GM12878 (cell line): ENCODE data around the gene SYN1.

Experiments
- EP300 ChIP-seq, 2 experiments: fragments of 150-350 bp in 1 of 2; IDR thresholded peaks; 2 replicates each; pipeline ENCODE4 v1.6.1; 2011 to 2012; ENCODE audit warnings: low read depth in 2 of 2, low read length in 2 of 2, borderline replicate concordance in 1 of 2, improper control_type of control experiment in 1 of 2, inconsistent platforms in 1 of 2; ENCODE audit not compliant: control insufficient read depth in 1 of 2
- ETV6 ChIP-seq, 2 experiments: fragments of 450-650 bp in 1 of 2; IDR thresholded peaks in 1 of 2; conservative IDR thresholded peaks in 1 of 2; 2 replicates each; pipeline ENCODE4 v1.6.1; 2014; ENCODE audit warnings: antibody characterized with exemption in 1 of 2, borderline replicate concordance in 1 of 2, low read depth in 1 of 2, mild to moderate bottlenecking in 1 of 2, moderate library complexity in 1 of 2
- EZH2 ChIP-seq: IDR thresholded peaks from 2 replicates; pipeline ENCODE4 v1.6.1; 2012; ENCODE audit warnings: low read depth, mild to moderate bottlenecking, control low read depth, inconsistent platforms, low read length, borderline replicate concordance; ENCODE audit not compliant: control insufficient read depth
- KLF5 ChIP-seq: fragments of 450-650 bp; IDR thresholded peaks from 2 replicates; pipeline ENCODE4 v1.6.1; 2014; ENCODE audit warnings: mild to moderate bottlenecking; ENCODE audit not compliant: partially characterized antibody
- RAD21 ChIP-seq: IDR thresholded peaks from 2 replicates; pipeline ENCODE4 v1.6.1; 2011; ENCODE audit warnings: mild to moderate bottlenecking, low read depth, low read length, moderate library complexity; ENCODE audit not compliant: insufficient read depth
- ZNF217 ChIP-seq: fragments of 450-650 bp; IDR thresholded peaks from 2 replicates; pipeline ENCODE4 v1.6.1; 2017; ENCODE audit warnings: antibody characterized with exemption, mild to moderate bottlenecking

DNA sequence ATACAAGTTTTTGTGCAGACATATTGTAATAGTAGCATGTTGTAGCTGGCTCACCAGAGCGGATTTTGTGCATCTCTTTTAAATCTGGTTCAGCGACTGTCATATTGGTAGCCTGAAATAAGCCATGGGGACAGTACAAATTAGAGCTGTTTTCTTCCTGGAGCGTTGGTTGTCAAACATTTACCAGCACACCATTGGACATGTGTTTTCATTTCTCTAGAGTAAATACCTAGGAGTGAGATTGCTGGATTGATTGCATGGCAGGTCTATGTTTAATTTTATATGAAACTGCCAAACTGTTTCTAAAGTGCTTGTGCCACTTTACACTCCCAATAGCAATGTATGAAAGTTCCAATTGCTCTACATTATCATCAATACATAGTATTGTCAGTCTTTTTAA lies 61.2 kb downstream of the SYN1 start:
- no peak for TF ChIP-seq KLF5
- TF ChIP-seq RAD21 = no peak
- no peak for TF ChIP-seq EP300 (IDR thresholded peaks at IDR 0.05; ENCODE audit: borderline replicate concordance in 1 of 2, control insufficient read depth in 1 of 2, low read depth in 2 of 2, low read length in 2 of 2)
- TF ChIP-seq EZH2 = no peak
- TF ChIP-seq ZNF217 = no peak
- no peak for TF ChIP-seq ETV6 (conservative IDR thresholded peaks at IDR 0.05 in 1 of 2, IDR thresholded peaks at IDR 0.05 in 1 of 2; ENCODE audit: borderline replicate concordance in 1 of 2, low read depth in 1 of 2)
